ENCODE results near the gene GNL2.

The GNL2 gene

GRCh38 chr1:37599940-37600339 is 4.2 kb upstream of the GNL2 start:
- Histone ChIP-seq H3K4me2 (ENCODE audit: insufficient read depth, low read length, poor library complexity, severe bottlenecking) (no peak overlapping the region), H4K8ac (ENCODE audit: low read depth, low read length) (no peak overlapping the region), H3K18ac (ENCODE audit: low read length) (no peak overlapping the region), H3K9ac (ENCODE audit: low read depth, low read length, poor library complexity) (no peak overlapping the region), H3K9me3 (replicated peaks in 1 of 2; ENCODE audit: control insufficient read depth in 2 of 2, insufficient read depth in 1 of 2, low read depth in 1 of 2, low read length in 2 of 2) (no peaks in the 10 kb centered on the region), H2BK5ac (ENCODE audit: low read length) (no peak overlapping the region), H3K4me3 (ENCODE audit: low read length in 2 of 2) (no peak overlapping the region), H4K91ac (ENCODE audit: low read depth, low read length, poor library complexity) (no peak overlapping the region), H3K4ac (ENCODE audit: low read length) (no peak overlapping the region), H3K36me3 (replicated peaks in 1 of 2; ENCODE audit: control insufficient read depth in 2 of 2, insufficient read depth in 2 of 2, low read length in 2 of 2) (no peaks in the 10 kb centered on the region), H3K27me3 (ENCODE audit: control insufficient read depth in 3 of 3, insufficient read depth in 3 of 3, low read depth in 1 of 3, low read length in 3 of 3) (peaks cover 0 to 52% (median 0%) of the 10 kb centered on the region in 3 experiments), H2BK12ac (ENCODE audit: low read length) (no peak overlapping the region), H3K23ac (ENCODE audit: low read depth, low read length, poor library complexity) (no peak overlapping the region), H3K27ac (replicated peaks; ENCODE audit: low read length) (no peak overlapping the region), H2BK15ac (ENCODE audit: low read length) (no peak overlapping the region), H2AFZ (ENCODE audit: low read length) (no peak overlapping the region), H2AK5ac (ENCODE audit: low read depth, low read length) (no peak overlapping the region), H3K79me1 (ENCODE audit: low read depth, low read length) (peaks cover 5% of the 10 kb centered on the region), H3K14ac (ENCODE audit: low read length) (no peak overlapping the region), H3K4me1 (ENCODE audit: control insufficient read depth in 2 of 2, insufficient read depth in 1 of 2, low read depth in 1 of 2, low read length in 2 of 2) (no peaks in the 10 kb centered on the region), H2BK120ac (ENCODE audit: low read depth, low read length) (no peak overlapping the region)
- no CpG with 5 or more reads among the region's 5 CpGs for whole genome bisulfite sequencing, 2 donors (ENCODE audit: extremely low coverage in 2 of 2, insufficient read length in 2 of 2, insufficient replicate concordance in 1 of 2)
- no peak for DNase-seq (ENCODE audit: low spot score)

- no peak overlapping the region for H2BK12ac ChIP-seq (ENCODE audit: low read length)
- no peak overlapping the region for H3K14ac ChIP-seq (ENCODE audit: low read length)
Observed at GRCh38 chr1:37596182-37596667, 488 bp upstream of the GNL2 start.

GRCh38 chr1:37593726-37594125 is 2.0 kb downstream of the GNL2 start:
- no peaks in the 10 kb centered on the region for H3K9me3 ChIP-seq (replicated peaks in 1 of 2; ENCODE audit: control insufficient read depth in 2 of 2, insufficient read depth in 1 of 2, low read depth in 1 of 2, low read length in 2 of 2)
- H3K4me1 ChIP-seq (ENCODE audit: control insufficient read depth in 2 of 2, insufficient read depth in 1 of 2, low read depth in 1 of 2, low read length in 2 of 2), result peaks cover 2 to 5% of the 10 kb centered on the region in 2 donors
- H3K14ac ChIP-seq (ENCODE audit: low read length), result no peak overlapping the region
- no peak overlapping the region for H2BK15ac ChIP-seq (ENCODE audit: low read length)
- no peak overlapping the region for H3K27ac ChIP-seq (replicated peaks; ENCODE audit: low read length)
- no peak overlapping the region for H2BK120ac ChIP-seq (ENCODE audit: low read depth, low read length)
- no peak overlapping the region for H2AFZ ChIP-seq (ENCODE audit: low read length)
- no peak overlapping the region for H3K4me3 ChIP-seq (ENCODE audit: low read length in 2 of 2)
- no peak overlapping the region for H3K9ac ChIP-seq (ENCODE audit: low read depth, low read length, poor library complexity)
- peaks cover 5% of the 10 kb centered on the region for H3K79me1 ChIP-seq (ENCODE audit: low read depth, low read length)
- no peak overlapping the region for H3K23ac ChIP-seq (ENCODE audit: low read depth, low read length, poor library complexity)
- no peak overlapping the region for H3K4me2 ChIP-seq (ENCODE audit: insufficient read depth, low read length, poor library complexity, severe bottlenecking)
- no peak overlapping the region for H2AK5ac ChIP-seq (ENCODE audit: low read depth, low read length)
- H4K91ac ChIP-seq (ENCODE audit: low read depth, low read length, poor library complexity), result no peak overlapping the region
- no peak overlapping the region for H2BK12ac ChIP-seq (ENCODE audit: low read length)
- H3K4ac ChIP-seq (ENCODE audit: low read length), result no peak overlapping the region
- no peak overlapping the region for H4K8ac ChIP-seq (ENCODE audit: low read depth, low read length)
- WGBS, 2 donors (ENCODE audit: extremely low coverage in 2 of 2, insufficient read length in 2 of 2, insufficient replicate concordance in 1 of 2), result no CpG with 5 or more reads among the region's 6 CpGs
- no peak for DNase-seq (ENCODE audit: low spot score)
- no peak overlapping the region for H3K18ac ChIP-seq (ENCODE audit: low read length)
- no peak overlapping the region for H2BK5ac ChIP-seq (ENCODE audit: low read length)
- peaks cover 0 to 9% (median 0%) of the 10 kb centered on the region in 3 experiments for H3K27me3 ChIP-seq (ENCODE audit: control insufficient read depth in 3 of 3, insufficient read depth in 3 of 3, low read depth in 1 of 3, low read length in 3 of 3)
- peaks cover 19 to 55% of the 10 kb centered on the region in 2 donors for H3K36me3 ChIP-seq (replicated peaks in 1 of 2; ENCODE audit: control insufficient read depth in 2 of 2, insufficient read depth in 2 of 2, low read length in 2 of 2)

More at GRCh38 chr1:37596182-37596667, 488 bp upstream of the GNL2 start:
- H4K91ac ChIP-seq (ENCODE audit: low read depth, low read length, poor library complexity), result no peak overlapping the region
- H2BK15ac ChIP-seq (ENCODE audit: low read length), result no peak overlapping the region
- no peak overlapping the region for H3K27ac ChIP-seq (replicated peaks; ENCODE audit: low read length)
- no CpG with 5 or more reads among the region's 3 CpGs for WGBS, 2 donors (ENCODE audit: extremely low coverage in 2 of 2, insufficient read length in 2 of 2, insufficient replicate concordance in 1 of 2)
- no peaks in the 10 kb centered on the region for H3K9me3 ChIP-seq (replicated peaks in 1 of 2; ENCODE audit: control insufficient read depth in 2 of 2, insufficient read depth in 1 of 2, low read depth in 1 of 2, low read length in 2 of 2)
- H4K8ac ChIP-seq (ENCODE audit: low read depth, low read length), result no peak overlapping the region
- no peak overlapping the region for H3K23ac ChIP-seq (ENCODE audit: low read depth, low read length, poor library complexity)
- H2AFZ ChIP-seq (ENCODE audit: low read length), result peak overlapping the region; percentile 98
- H3K27me3 ChIP-seq (ENCODE audit: control insufficient read depth in 3 of 3, insufficient read depth in 3 of 3, low read depth in 1 of 3, low read length in 3 of 3), result peaks cover 0 to 23% (median 0%) of the 10 kb centered on the region in 3 experiments
- DNase-seq (ENCODE audit: low spot score), result no peak
- H2AK5ac ChIP-seq (ENCODE audit: low read depth, low read length), result no peak overlapping the region
- H2BK5ac ChIP-seq (ENCODE audit: low read length), result no peak overlapping the region
- no peak overlapping the region for H2BK120ac ChIP-seq (ENCODE audit: low read depth, low read length)
- H3K79me1 ChIP-seq (ENCODE audit: low read depth, low read length), result peaks cover 5% of the 10 kb centered on the region
- peaks cover 6 to 30% of the 10 kb centered on the region in 2 donors for H3K36me3 ChIP-seq (replicated peaks in 1 of 2; ENCODE audit: control insufficient read depth in 2 of 2, insufficient read depth in 2 of 2, low read length in 2 of 2)
- peak overlapping the region; percentile 88 for H3K4me2 ChIP-seq (ENCODE audit: insufficient read depth, low read length, poor library complexity, severe bottlenecking)
- no peak overlapping the region for H3K4ac ChIP-seq (ENCODE audit: low read length)
- H3K18ac ChIP-seq (ENCODE audit: low read length), result no peak overlapping the region
- no peak overlapping the region for H3K9ac ChIP-seq (ENCODE audit: low read depth, low read length, poor library complexity)
- peaks cover 2 to 5% of the 10 kb centered on the region in 2 donors for H3K4me1 ChIP-seq (ENCODE audit: control insufficient read depth in 2 of 2, insufficient read depth in 1 of 2, low read depth in 1 of 2, low read length in 2 of 2)
- H3K4me3 ChIP-seq (ENCODE audit: low read length in 2 of 2), result peak overlapping the region in 1 of 2 donors; percentile 97

GRCh38 chr1:37588939-37589338 is 6.8 kb downstream of the GNL2 start:
- Histone ChIP-seq H2BK12ac (ENCODE audit: low read length) (no peak overlapping the region), H3K4me3 (ENCODE audit: low read length in 2 of 2) (no peak overlapping the region), H2AFZ (ENCODE audit: low read length) (no peak overlapping the region), H4K91ac (ENCODE audit: low read depth, low read length, poor library complexity) (no peak overlapping the region), H3K18ac (ENCODE audit: low read length) (no peak overlapping the region), H2BK120ac (ENCODE audit: low read depth, low read length) (no peak overlapping the region), H2BK5ac (ENCODE audit: low read length) (no peak overlapping the region), H3K14ac (ENCODE audit: low read length) (no peak overlapping the region), H3K4ac (ENCODE audit: low read length) (no peak overlapping the region), H3K23ac (ENCODE audit: low read depth, low read length, poor library complexity) (no peak overlapping the region), H3K27me3 (ENCODE audit: control insufficient read depth in 3 of 3, insufficient read depth in 3 of 3, low read depth in 1 of 3, low read length in 3 of 3) (no peaks in the 10 kb centered on the region), H3K36me3 (replicated peaks in 1 of 2; ENCODE audit: control insufficient read depth in 2 of 2, insufficient read depth in 2 of 2, low read length in 2 of 2) (peaks cover 27 to 96% of the 10 kb centered on the region in 2 donors), H2AK5ac (ENCODE audit: low read depth, low read length) (no peak overlapping the region), H2BK15ac (ENCODE audit: low read length) (no peak overlapping the region), H3K27ac (replicated peaks; ENCODE audit: low read length) (no peak overlapping the region), H3K79me1 (ENCODE audit: low read depth, low read length) (no peaks in the 10 kb centered on the region), H3K4me2 (ENCODE audit: insufficient read depth, low read length, poor library complexity, severe bottlenecking) (no peak overlapping the region), H3K4me1 (ENCODE audit: control insufficient read depth in 2 of 2, insufficient read depth in 1 of 2, low read depth in 1 of 2, low read length in 2 of 2) (no peaks in the 10 kb centered on the region), H3K9ac (ENCODE audit: low read depth, low read length, poor library complexity) (no peak overlapping the region), H4K8ac (ENCODE audit: low read depth, low read length) (no peak overlapping the region), H3K9me3 (replicated peaks in 1 of 2; ENCODE audit: control insufficient read depth in 2 of 2, insufficient read depth in 1 of 2, low read depth in 1 of 2, low read length in 2 of 2) (no peaks in the 10 kb centered on the region)
- DNase-seq (ENCODE audit: low spot score), result no peak
- WGBS, 2 donors (ENCODE audit: extremely low coverage in 2 of 2, insufficient read length in 2 of 2, insufficient replicate concordance in 1 of 2), result no CpG with 5 or more reads among the region's 2 CpGs
